Fibroblast of lung (primary cell): ENCODE measurements around the gene APAF1. TPM values are rescaled to one million over a fixed set of nuclear protein-coding genes. Genes with fewer than 3 reads are reported as not detected.

Source experiments
- DNase-seq, 2 donors: peaks; one replicate each; pipeline versions ENCODE4 v3.0.0 to v3.0.0-alpha.2; 2010; ENCODE audit warnings: low read depth in 2 of 2
- H2AFZ ChIP-seq: 2 replicates; pipeline ENCODE4 v1.5.1; 2012; ENCODE audit warnings: low read length, control low read depth, inconsistent platforms
- H3K27ac ChIP-seq: 2 replicates; pipeline ENCODE4 v1.5.1; 2011; ENCODE audit warnings: low read length, control low read depth; ENCODE audit not compliant: insufficient read depth
- H3K27me3 ChIP-seq: 2 replicates; pipeline ENCODE4 v1.5.1; 2011; ENCODE audit warnings: mild to moderate bottlenecking, low read length; ENCODE audit not compliant: control insufficient read depth, insufficient read depth
- H3K36me3 ChIP-seq: 2 replicates; pipeline ENCODE4 v1.5.1; 2011; ENCODE audit warnings: low read length; ENCODE audit not compliant: control insufficient read depth, insufficient read depth
- H3K4me1 ChIP-seq: 2 replicates; pipeline ENCODE4 v1.5.1; 2011; ENCODE audit warnings: low read length; ENCODE audit not compliant: control insufficient read depth, insufficient read depth; ENCODE audit errors: extremely low read depth
- H3K4me2 ChIP-seq: 2 replicates; pipeline ENCODE4 v1.5.1; 2011; ENCODE audit warnings: low read length, control low read depth; ENCODE audit not compliant: insufficient read depth; ENCODE audit errors: extremely low read depth
- H3K4me3 ChIP-seq, 4 experiments: fragments of 200-600 bp in 1 of 4; sonication (generic) in 1 of 4; replicated peaks in 1 of 4; 2 replicates each; pipeline ENCODE4 v1.5.1; 2011 to 2016; ENCODE audit warnings: low read length in 4 of 4, low read depth in 3 of 4, mild to moderate bottlenecking in 3 of 4, control low read depth in 2 of 4, inconsistent platforms in 1 of 4, mixed read lengths in 1 of 4; ENCODE audit not compliant: insufficient read depth in 1 of 4; ENCODE audit errors: control extremely low read depth in 1 of 4
- H3K79me2 ChIP-seq: 2 replicates; pipeline ENCODE4 v1.5.1; 2012; ENCODE audit warnings: mild to moderate bottlenecking, low read length, inconsistent platforms; ENCODE audit not compliant: control insufficient read depth, insufficient read depth
- H3K9ac ChIP-seq: 2 replicates; pipeline ENCODE4 v1.5.1; 2011; ENCODE audit warnings: mild to moderate bottlenecking, low read length, control low read depth; ENCODE audit not compliant: insufficient read depth
- H3K9me3 ChIP-seq: 2 replicates; pipeline ENCODE4 v1.5.1; 2012; ENCODE audit warnings: low read depth, low read length; ENCODE audit not compliant: control insufficient read depth, insufficient read depth
- H4K20me1 ChIP-seq: 2 replicates; pipeline ENCODE4 v1.5.1; 2011; ENCODE audit warnings: low read length; ENCODE audit not compliant: control insufficient read depth, insufficient read depth; ENCODE audit errors: extremely low read depth
- CTCF ChIP-seq, 2 donors: IDR thresholded peaks in 1 of 2; conservative IDR thresholded peaks in 1 of 2; 1 replicate in 1 of 2; 2 replicates in 1 of 2; pipeline ENCODE4 v1.5.1; 2011 to 2012; ENCODE audit warnings: low read length in 2 of 2, control low read depth in 1 of 2, inconsistent platforms in 1 of 2, low read depth in 1 of 2, mild to moderate bottlenecking in 1 of 2
- EZH2 ChIP-seq: IDR thresholded peaks from 2 replicates; pipeline ENCODE4 v1.5.1; 2012; ENCODE audit warnings: low read length, control low read depth, mild to moderate bottlenecking; ENCODE audit errors: missing control alignments
- polyA plus RNA-seq, 2 donors: library from polyadenylated mRNA; depleted of rRNA in 1 of 2; stranded (reverse) in 1 of 2; unstranded in 1 of 2; fragments of >200 nt; gene quantifications; 2 replicates each; pipeline ENCODE4 v1.2.1, GENCODE V29; 2011 to 2012; ENCODE audit warnings: missing spikeins in 1 of 2
- total RNA-seq: library from RNA; depleted of rRNA; stranded (reverse); fragments of >200 nt; gene quantifications from 2 replicates; pipeline ENCODE4 v1.2.1, GENCODE V29; 2014

The APAF1 gene
- total and polyA plus RNA-seq, 2 donors (not counting 1 experiment from before 2014, with no cell fraction given) = 13.6 to 23.3 TPM

DNA sequence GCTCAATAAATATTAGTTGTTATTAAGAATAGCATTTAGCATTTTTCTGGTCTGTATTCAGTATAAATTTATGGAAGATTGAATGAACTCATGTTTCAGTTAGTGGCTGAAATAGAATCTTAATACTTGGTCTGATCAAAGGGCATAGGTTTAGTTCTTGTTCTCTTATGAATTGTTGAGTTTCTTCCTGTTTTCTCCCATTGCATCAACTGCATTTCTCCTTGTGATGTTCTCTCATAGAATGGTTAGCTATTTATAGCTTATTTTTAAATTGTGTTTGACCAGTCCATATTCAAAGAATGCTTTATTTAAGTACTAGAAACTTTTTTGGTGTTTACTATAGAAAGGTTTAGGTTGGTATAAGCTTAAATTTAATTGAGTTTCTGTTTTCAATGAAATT is 29.8 kb downstream of the APAF1 start:
- H3K4me2 ChIP-seq = no peak overlapping the region
- H3K4me3 ChIP-seq = no peak overlapping the region
- TF ChIP-seq EZH2 = no peak
- no peak for TF ChIP-seq CTCF (conservative IDR thresholded peaks at IDR 0.05 in 1 of 2, IDR thresholded peaks at IDR 0.05 in 1 of 2; ENCODE audit: low read depth in 1 of 2, low read length in 2 of 2)
- H3K27me3 ChIP-seq = no peaks in the 10 kb centered on the region
- H3K27ac ChIP-seq = no peak overlapping the region
- DNase-seq = no peak
- H3K79me2 ChIP-seq = no peaks in the 10 kb centered on the region
- no peaks in the 10 kb centered on the region for H4K20me1 ChIP-seq
- no peak overlapping the region for H2AFZ ChIP-seq
- H3K36me3 ChIP-seq = peaks cover 3% of the 10 kb centered on the region
- no peaks in the 10 kb centered on the region for H3K4me1 ChIP-seq
- no peak overlapping the region for H3K9ac ChIP-seq
- H3K9me3 ChIP-seq = no peaks in the 10 kb centered on the region

GRCh38 chr12:98678236-98678945 is 33.3 kb downstream of the APAF1 start:
- no peaks in the 10 kb centered on the region for H3K79me2 ChIP-seq
- H3K36me3 ChIP-seq = peaks cover 7% of the 10 kb centered on the region
- no peak overlapping the region for H3K27ac ChIP-seq
- no peak overlapping the region for H3K4me3 ChIP-seq
- H4K20me1 ChIP-seq = no peaks in the 10 kb centered on the region
- no peak overlapping the region for H3K4me2 ChIP-seq
- DNase-seq = no peak
- H3K4me1 ChIP-seq = no peaks in the 10 kb centered on the region
- H3K9me3 ChIP-seq = no peaks in the 10 kb centered on the region
- no peak overlapping the region for H3K9ac ChIP-seq
- H3K27me3 ChIP-seq = no peaks in the 10 kb centered on the region
- H2AFZ ChIP-seq = no peak overlapping the region
- TF ChIP-seq EZH2 = no peak
- TF ChIP-seq CTCF (conservative IDR thresholded peaks at IDR 0.05 in 1 of 2, IDR thresholded peaks at IDR 0.05 in 1 of 2; ENCODE audit: low read depth in 1 of 2, low read length in 2 of 2) = no peak

DNA sequence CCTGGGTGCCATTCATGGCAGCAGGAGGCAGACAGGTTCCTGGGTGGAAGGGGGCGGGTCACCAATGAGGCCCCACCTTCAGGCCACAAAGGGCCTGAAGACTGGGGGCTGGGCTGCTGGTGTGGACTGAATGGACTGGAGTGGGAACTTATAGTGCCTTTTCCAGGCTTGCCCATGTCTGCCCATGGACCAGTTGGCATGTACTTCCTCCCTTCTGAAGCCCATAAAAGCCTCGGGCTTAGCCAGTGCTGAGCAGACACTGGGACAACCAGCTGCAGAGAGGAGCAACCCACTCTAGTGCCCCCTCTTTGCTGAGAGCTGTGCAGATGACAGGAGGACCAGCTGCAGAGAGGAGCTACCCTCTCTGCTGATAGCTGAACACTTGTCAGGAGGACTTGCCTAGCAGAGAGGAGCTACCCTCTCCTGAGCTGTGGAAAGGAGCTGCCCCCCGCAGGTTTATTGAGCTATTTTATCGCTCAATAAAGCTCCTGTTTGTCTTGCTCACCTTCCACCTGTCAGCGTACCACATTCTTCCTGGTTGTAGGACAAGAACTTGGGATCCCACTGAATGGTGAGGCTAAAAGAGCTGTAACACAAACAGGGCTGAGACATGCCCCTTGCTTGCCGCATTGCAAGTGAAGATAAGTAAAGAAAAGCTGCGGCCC is 34.0 kb downstream of the APAF1 start:
- Histone ChIP-seq H2AFZ (no peak overlapping the region), H3K79me2 (no peaks in the 10 kb centered on the region), H4K20me1 (no peaks in the 10 kb centered on the region), H3K4me3 (no peak overlapping the region), H3K27ac (no peak overlapping the region), H3K4me1 (no peaks in the 10 kb centered on the region), H3K36me3 (peaks cover 7% of the 10 kb centered on the region), H3K9me3 (no peaks in the 10 kb centered on the region), H3K27me3 (no peaks in the 10 kb centered on the region), H3K4me2 (no peak overlapping the region), H3K9ac (no peak overlapping the region)
- TF ChIP-seq CTCF (conservative IDR thresholded peaks at IDR 0.05 in 1 of 2, IDR thresholded peaks at IDR 0.05 in 1 of 2; ENCODE audit: low read depth in 1 of 2, low read length in 2 of 2) = no peak
- TF ChIP-seq EZH2 = no peak
- no peak for DNase-seq
